ENCODE results near the gene CDH2.

The CDH2 gene

DNA sequence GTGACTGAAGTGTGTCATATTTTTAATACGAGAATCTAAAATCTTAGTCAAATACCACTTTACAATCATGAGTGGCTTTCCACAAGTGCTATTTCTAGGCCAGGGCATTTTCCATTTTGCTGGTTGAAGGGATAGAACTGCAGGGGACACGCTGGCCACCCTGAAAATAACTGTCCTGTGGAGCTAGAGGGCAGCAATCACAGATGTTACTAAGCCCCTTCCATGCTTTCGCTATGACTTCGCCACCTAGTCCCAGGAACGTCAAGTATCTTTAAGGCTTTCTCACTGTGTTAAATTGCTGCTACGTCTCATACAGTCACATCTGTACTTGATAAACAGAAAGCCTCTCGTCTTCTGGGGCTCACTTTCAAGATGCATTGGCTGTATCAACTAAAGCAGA lies 171.8 kb downstream of the CDH2 start:
- TF ChIP-seq, protein P1, sequence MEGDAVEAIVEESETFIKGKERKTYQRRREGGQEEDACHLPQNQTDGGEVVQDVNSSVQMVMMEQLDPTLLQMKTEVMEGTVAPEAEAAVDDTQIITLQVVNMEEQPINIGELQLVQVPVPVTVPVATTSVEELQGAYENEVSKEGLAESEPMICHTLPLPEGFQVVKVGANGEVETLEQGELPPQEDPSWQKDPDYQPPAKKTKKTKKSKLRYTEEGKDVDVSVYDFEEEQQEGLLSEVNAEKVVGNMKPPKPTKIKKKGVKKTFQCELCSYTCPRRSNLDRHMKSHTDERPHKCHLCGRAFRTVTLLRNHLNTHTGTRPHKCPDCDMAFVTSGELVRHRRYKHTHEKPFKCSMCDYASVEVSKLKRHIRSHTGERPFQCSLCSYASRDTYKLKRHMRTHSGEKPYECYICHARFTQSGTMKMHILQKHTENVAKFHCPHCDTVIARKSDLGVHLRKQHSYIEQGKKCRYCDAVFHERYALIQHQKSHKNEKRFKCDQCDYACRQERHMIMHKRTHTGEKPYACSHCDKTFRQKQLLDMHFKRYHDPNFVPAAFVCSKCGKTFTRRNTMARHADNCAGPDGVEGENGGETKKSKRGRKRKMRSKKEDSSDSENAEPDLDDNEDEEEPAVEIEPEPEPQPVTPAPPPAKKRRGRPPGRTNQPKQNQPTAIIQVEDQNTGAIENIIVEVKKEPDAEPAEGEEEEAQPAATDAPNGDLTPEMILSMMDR (IDR thresholded peaks at IDR 0.05; ENCODE audit: low read depth, low read length), result no peak
- DNase-seq, result no peak
- Histone ChIP-seq H3K36me3 (peaks cover 3% of the 10 kb centered on the region; the same call in 1 of the 2 replicates), H3K27me3 (no peaks in the 10 kb centered on the region), H3K4me3 (ENCODE audit: low read depth, low read length) (no peak overlapping the region), H3K9me3 (no peaks in the 10 kb centered on the region), H3K4me1 (no peaks in the 10 kb centered on the region)

DNA sequence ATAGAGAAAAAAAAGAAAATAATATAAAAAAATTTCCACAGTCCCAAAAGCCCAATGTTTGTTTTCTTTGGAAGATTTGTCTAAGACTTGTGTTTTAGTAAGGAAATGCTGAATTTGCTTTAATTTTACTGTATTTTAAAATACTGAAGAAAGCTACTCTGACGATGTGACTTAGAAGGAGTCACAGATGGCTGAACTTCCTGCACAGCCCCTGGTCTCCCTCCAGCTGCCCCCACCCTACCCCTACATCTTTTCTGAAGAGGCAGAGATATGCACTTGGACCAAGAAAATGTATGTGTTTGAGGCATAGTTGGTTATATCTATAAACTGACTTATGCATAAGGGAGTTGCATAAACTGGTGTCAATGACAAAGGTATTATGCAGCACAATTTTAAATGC lies 172.3 kb downstream of the CDH2 start:
- no peaks in the 10 kb centered on the region for H3K9me3 ChIP-seq
- no peak for DNase-seq
- H3K4me3 ChIP-seq (ENCODE audit: low read depth, low read length), result no peak overlapping the region
- H3K27me3 ChIP-seq, result no peaks in the 10 kb centered on the region
- TF ChIP-seq, protein P1 (IDR thresholded peaks at IDR 0.05; ENCODE audit: low read depth, low read length), result no peak
- no peaks in the 10 kb centered on the region for H3K4me1 ChIP-seq
- peaks cover 4% of the 10 kb centered on the region; the same call in 1 of the 2 replicates for H3K36me3 ChIP-seq

DNA sequence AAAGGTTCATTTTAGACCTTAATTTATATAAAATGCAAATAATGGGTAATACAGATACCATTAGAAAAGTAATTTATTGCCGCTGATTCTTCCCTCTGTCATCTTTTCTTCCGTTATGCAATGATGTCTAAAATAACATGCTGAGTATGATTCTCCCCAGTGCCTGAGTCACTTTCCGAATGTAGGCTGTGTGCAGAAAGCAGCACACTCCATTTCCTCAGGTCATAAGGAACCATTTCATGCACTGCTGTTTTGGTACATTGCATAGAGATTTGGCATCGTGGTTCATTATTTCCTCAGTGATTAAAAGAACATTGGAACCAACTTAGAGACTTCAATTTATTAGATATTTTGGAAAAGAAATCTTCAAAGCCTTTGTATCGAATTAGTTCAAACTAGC lies 173.5 kb downstream of the CDH2 start:
- no peaks in the 10 kb centered on the region for H3K9me3 ChIP-seq
- no peaks in the 10 kb centered on the region for H3K4me1 ChIP-seq
- no peak overlapping the region for H3K4me3 ChIP-seq (ENCODE audit: low read depth, low read length)
- peaks cover 9% of the 10 kb centered on the region for H3K36me3 ChIP-seq
- H3K27me3 ChIP-seq, result no peaks in the 10 kb centered on the region
- TF ChIP-seq, protein P1 (IDR thresholded peaks at IDR 0.05; ENCODE audit: low read depth, low read length), result no peak
- DNase-seq, result no peak

DNA sequence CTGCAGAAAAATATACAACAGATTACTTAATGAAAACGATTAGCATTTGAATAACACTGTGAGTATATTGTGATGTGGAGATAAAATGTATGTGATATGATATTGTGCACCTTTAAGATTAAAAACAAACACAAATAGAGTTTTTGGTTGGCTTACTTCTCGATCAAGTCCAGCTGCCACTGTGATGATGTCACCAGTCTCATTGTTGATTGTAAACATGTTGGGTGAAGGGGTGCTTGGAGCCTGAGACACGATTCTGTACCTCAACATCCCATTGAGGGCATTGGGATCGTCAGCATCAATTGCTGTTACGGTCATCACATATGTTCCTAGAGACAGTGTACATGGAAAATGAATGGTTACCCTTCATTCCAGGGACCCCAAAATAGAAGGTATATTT lies 174.1 kb downstream of the CDH2 start:
- H3K4me3 ChIP-seq (ENCODE audit: low read depth, low read length), result no peak overlapping the region
- no peaks in the 10 kb centered on the region for H3K4me1 ChIP-seq
- no peak for DNase-seq
- TF ChIP-seq, protein P1 (IDR thresholded peaks at IDR 0.05; ENCODE audit: low read depth, low read length), result no peak
- H3K9me3 ChIP-seq, result no peaks in the 10 kb centered on the region
- H3K36me3 ChIP-seq, result peaks cover 9% of the 10 kb centered on the region
- no peaks in the 10 kb centered on the region for H3K27me3 ChIP-seq

DNA sequence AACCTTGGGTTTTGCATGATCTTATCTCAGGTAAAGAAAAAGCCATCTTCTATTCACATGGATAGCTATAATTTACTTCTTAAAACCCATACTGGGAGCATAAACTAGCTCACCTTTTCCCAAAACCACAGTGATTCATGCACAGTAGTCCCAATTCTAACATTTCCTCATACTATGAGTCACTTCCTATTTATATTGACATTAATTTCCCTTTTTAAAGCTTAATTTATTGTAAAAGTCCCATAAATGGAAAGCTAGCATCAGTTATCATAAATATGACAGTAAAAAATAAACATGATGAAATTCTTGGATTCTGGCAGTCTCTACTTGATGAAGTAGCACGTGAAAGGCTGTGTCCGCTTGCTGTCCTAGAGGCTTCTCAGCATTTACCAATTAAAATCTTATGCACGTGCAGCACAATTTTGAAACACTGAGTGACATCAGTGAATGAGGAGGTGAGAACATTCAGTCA lies 180.1 kb downstream of the CDH2 start:
- H3K4me1 ChIP-seq, result no peaks in the 10 kb centered on the region; the same call in 1 of the 2 replicates
- H3K27me3 ChIP-seq, result no peaks in the 10 kb centered on the region
- H3K36me3 ChIP-seq, result peaks cover 24% of the 10 kb centered on the region
- H3K9me3 ChIP-seq, result no peaks in the 10 kb centered on the region
- TF ChIP-seq, protein P1 (IDR thresholded peaks at IDR 0.05; ENCODE audit: low read depth, low read length), result no peak
- H3K4me3 ChIP-seq (ENCODE audit: low read depth, low read length), result no peak overlapping the region
- DNase-seq, result no peak

DNA sequence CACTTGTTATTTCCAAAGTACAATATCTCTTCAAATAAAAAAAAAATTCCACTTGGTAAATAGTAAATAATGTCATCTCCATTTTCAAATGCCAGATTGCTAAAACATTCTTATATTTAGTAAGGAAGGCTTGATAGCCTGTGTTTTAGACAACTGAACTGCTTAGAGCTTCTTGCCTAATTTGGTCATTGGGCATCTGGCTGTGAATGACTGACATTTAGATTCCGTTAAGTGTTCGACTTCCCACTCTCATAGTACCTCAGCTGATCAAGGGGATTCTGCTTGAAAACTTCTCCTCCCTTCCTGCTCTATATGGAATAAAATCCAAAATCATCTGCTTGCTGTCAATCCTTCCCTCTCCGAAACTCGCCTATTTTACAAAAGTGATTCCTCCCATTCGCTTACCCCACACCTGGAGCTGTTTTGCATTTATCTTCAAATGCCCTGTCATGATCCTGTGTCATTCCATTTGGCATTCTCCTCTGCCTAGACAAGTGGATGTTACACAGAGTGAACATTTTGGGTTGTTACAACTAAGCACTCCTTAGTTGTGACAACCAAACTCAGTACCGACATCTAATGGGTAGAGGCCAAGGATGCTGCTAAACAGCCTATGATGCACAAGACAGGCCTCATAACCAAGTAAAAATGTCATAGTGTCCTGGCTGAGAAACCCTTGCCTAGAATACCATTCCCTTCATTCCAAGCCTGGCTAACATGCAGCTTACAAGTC lies 181.0 kb downstream of the CDH2 start:
- DNase-seq, result no peak
- H3K9me3 ChIP-seq, result no peaks in the 10 kb centered on the region
- H3K27me3 ChIP-seq, result no peaks in the 10 kb centered on the region
- H3K4me1 ChIP-seq, result no peaks in the 10 kb centered on the region; the same call in 1 of the 2 replicates
- no peak overlapping the region for H3K4me3 ChIP-seq (ENCODE audit: low read depth, low read length)
- peaks cover 24% of the 10 kb centered on the region for H3K36me3 ChIP-seq
- TF ChIP-seq, protein P1 (IDR thresholded peaks at IDR 0.05; ENCODE audit: low read depth, low read length), result no peak
